Activated CD8-positive, alpha-beta T cell treated with anti-CD3 and anti-CD28 coated beads for 36 hours (primary cell): Measurements from ENCODE around the gene PPL. TPM values are rescaled to one million over a fixed set of nuclear protein-coding genes. Genes with fewer than 3 reads are reported as not detected.
A peak's percentile ranks its signal among the peaks of the same experiment; 100 is the strongest.

Experiments
- ATAC-seq: fragments of 200-7000 bp; cut with Tn5 transposase; one replicate; pipeline ENCODE4 v1.10.0; 2021; ENCODE audit warnings: mild to moderate bottlenecking, moderate library complexity
- CTCF ChIA-PET: fragments of 350-600 bp; sonication (Branson Sonifier 250); formaldehyde crosslinking; loops from one replicate; lab custom pipeline; 2021; ENCODE audit warnings: antibody characterized with exemption; lab: Charles Lee
- POLR2A ChIA-PET: fragments of 350-600 bp; sonication (Branson Sonifier 250); formaldehyde crosslinking; loops from one replicate; lab custom pipeline; 2021; ENCODE audit warnings: antibody characterized with exemption; lab: Charles Lee
- DNase-seq: peaks from one replicate; pipeline ENCODE4 v3.0.0-alpha.2; 2020
- H3K27ac Mint-ChIP-seq: one replicate; pipeline ENCODE4 v1.8.0; 2021; ENCODE audit warnings: mild to moderate bottlenecking, mixed read lengths
- H3K27me3 Mint-ChIP-seq: one replicate; pipeline ENCODE4 v1.8.0; 2021; ENCODE audit warnings: mixed read lengths
- H3K36me3 Mint-ChIP-seq: one replicate; pipeline ENCODE4 v1.8.0; 2021; ENCODE audit warnings: low read depth, mixed read lengths
- H3K4me1 Mint-ChIP-seq: one replicate; pipeline ENCODE4 v1.8.0; 2021; ENCODE audit warnings: low read depth, mixed read lengths
- H3K4me3 Mint-ChIP-seq: one replicate; pipeline ENCODE4 v1.8.0; 2021; ENCODE audit warnings: mild to moderate bottlenecking, moderate library complexity, mixed read lengths
- H3K9me3 Mint-ChIP-seq: one replicate; pipeline ENCODE4 v1.8.0; 2021; ENCODE audit warnings: mixed read lengths
- intact Hi-C: fragments of 100-400 bp; cut with micrococcal nuclease; formaldehyde crosslinking; loops from one replicate; pipeline ENCODE4 v1.10.0; 2022
- total RNA-seq, 2 experiments: library from RNA; stranded (reverse); gene quantifications; one replicate each; pipeline ENCODE4 v1.2.3, GENCODE V29; 2021
- TF ChIP-seq, protein P1 (sequence below): fragments of 200-600 bp; IDR thresholded peaks from one replicate; pipeline ENCODE4 v1.8.0; 2022; ENCODE audit warnings: antibody characterized with exemption, mild to moderate bottlenecking

PPL gene
- under 1 TPM in 1 of 2 experiments, not detected in 1; 0.05 TPM for total RNA-seq

GRCh38 chr16:4936991-4937781 is at the start of gene PPL:
Gene PPL, minus strand, starts transcription at chr16:4937148. Its CDS starts 103 bp downstream, at chr16:4937045.
- H3K27me3 Mint-ChIP-seq, result peaks cover 29% of the 10 kb centered on the region
- H3K27ac Mint-ChIP-seq, result no peak within 1 kb of the TSS
- peak; percentile 60 for ATAC-seq
- TF ChIP-seq, protein P1, sequence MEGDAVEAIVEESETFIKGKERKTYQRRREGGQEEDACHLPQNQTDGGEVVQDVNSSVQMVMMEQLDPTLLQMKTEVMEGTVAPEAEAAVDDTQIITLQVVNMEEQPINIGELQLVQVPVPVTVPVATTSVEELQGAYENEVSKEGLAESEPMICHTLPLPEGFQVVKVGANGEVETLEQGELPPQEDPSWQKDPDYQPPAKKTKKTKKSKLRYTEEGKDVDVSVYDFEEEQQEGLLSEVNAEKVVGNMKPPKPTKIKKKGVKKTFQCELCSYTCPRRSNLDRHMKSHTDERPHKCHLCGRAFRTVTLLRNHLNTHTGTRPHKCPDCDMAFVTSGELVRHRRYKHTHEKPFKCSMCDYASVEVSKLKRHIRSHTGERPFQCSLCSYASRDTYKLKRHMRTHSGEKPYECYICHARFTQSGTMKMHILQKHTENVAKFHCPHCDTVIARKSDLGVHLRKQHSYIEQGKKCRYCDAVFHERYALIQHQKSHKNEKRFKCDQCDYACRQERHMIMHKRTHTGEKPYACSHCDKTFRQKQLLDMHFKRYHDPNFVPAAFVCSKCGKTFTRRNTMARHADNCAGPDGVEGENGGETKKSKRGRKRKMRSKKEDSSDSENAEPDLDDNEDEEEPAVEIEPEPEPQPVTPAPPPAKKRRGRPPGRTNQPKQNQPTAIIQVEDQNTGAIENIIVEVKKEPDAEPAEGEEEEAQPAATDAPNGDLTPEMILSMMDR, result no peak
- H3K9me3 Mint-ChIP-seq, result no peaks in the 10 kb centered on the region
- intact Hi-C loops, result no loop called here
- ChIA-PET CTCF (interaction anchor here (1.2 kb wide), 1 partner anchor 10 kb away, joined by 3 read pairs; no protein-coding TSS in a partner anchor), POLR2A (no interaction called here)
- peaks cover 4% of the 10 kb centered on the region for H3K4me1 Mint-ChIP-seq
- DNase-seq, result peak; percentile 20
- no peaks in the 10 kb centered on the region for H3K36me3 Mint-ChIP-seq
- H3K4me3 Mint-ChIP-seq, result peak within 1 kb of the TSS; percentile 36

DNA sequence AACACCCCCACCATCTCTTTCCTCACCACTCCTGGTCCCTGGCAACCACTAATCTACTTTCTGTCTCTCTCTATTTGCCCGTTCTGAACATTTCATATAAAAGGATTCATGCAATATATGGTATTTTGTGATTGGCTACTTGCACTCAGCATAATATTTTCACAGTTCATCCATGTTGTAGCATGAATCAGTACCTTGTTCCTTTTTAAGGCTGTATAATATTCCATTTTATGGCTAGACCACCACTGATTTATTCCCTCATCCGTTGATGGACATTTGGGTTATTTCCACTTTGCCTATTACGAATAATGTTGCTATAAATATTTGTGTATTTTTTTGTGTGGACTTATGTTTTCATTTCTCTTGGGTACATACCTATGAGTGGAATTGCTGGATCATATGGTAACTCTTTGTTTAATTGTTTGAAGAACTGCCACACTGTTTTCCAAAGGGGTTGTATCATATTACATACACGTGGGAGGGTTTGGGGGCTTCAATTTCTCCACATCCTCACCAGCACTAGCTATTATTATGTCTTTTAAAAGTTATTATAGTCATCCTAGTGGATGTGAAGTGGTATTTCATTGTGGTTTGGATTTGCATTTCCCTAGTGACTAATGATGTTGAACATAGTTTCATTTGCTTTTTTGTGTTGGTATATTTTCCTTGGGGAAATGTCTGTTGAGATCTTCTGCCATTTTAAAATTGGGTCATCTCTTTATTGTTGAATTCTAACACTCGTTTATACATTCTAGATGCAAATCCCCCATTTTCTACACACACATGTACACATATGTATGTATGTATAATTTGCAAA is 47.4 kb upstream of the PPL start:
- Mint-ChIP-seq H3K36me3 (no peaks in the 10 kb centered on the region), H3K27ac (no peak overlapping the region), H3K4me1 (peaks cover 2% of the 10 kb centered on the region), H3K9me3 (peaks cover 1% of the 10 kb centered on the region), H3K27me3 (peaks cover 22% of the 10 kb centered on the region), H3K4me3 (no peak overlapping the region)
- POLR2A ChIA-PET, result no interaction called here
- CTCF ChIA-PET, result no interaction called here
- no peak for DNase-seq
- intact Hi-C loops, result no loop called here
- TF ChIP-seq, protein P1, result no peak
- ATAC-seq, result no peak

DNA sequence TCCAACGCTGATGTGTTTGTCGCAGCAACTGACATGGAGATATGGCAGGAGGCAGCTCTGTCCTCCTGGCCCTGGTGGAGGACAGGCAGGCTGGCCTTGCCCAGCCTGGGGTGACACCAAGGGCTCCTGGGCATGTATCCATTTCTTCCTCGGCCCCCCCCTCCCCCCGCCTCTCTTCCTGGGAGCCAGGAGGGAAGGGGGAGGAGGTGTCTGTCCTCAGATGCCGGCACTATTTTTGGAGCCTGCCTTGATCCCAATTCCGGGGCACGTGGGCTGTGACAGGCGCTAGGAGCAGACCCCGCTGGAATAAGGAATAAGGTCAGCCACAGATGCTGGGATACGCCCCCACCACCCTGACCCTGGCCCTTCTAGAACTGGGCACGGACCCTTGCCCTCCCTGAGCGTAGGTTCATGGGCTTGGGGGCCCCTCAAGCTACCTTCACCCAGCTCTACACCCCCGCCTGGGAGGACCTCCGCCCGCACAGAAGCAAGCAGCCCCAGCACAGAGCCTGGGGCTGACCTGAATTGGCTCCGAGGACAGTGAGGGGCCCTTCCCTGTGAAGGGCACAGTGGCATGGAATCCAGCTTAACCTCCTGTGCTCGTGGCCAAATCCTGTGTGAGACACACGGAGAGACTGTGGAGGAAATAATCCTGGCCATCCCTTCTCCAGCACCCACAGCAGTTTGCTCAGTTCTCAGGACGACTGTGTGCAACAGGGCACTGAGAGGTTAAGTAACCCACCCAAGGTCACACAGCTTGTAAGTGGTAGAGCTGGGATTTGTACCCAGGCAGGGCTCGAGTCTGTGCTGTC is 45.3 kb upstream of the PPL start:
- no peaks in the 10 kb centered on the region for H3K36me3 Mint-ChIP-seq
- H3K9me3 Mint-ChIP-seq, result peaks cover 1% of the 10 kb centered on the region
- CTCF ChIA-PET, result no interaction called here

GRCh38 chr16:4981473-4981872 is 44.5 kb upstream of the PPL start:
- no peak for ATAC-seq
- no peak overlapping the region for H3K27ac Mint-ChIP-seq
- H3K4me3 Mint-ChIP-seq, result no peak overlapping the region
- intact Hi-C loops, result no loop called here
- POLR2A ChIA-PET, result no interaction called here
- H3K36me3 Mint-ChIP-seq, result no peaks in the 10 kb centered on the region
- peaks cover 1% of the 10 kb centered on the region for H3K9me3 Mint-ChIP-seq
- TF ChIP-seq, protein P1, result no peak
- H3K27me3 Mint-ChIP-seq, result peaks cover 3% of the 10 kb centered on the region
- no peak for DNase-seq
- CTCF ChIA-PET, result no interaction called here
- H3K4me1 Mint-ChIP-seq, result no peaks in the 10 kb centered on the region

More for the DNA sequence above, 45.3 kb upstream of the PPL start:
- no peak overlapping the region for H3K4me3 Mint-ChIP-seq
- H3K27me3 Mint-ChIP-seq, result peaks cover 9% of the 10 kb centered on the region
- no peak for DNase-seq
- no peaks in the 10 kb centered on the region for H3K4me1 Mint-ChIP-seq
- POLR2A ChIA-PET, result no interaction called here
- TF ChIP-seq, protein P1, result no peak
- intact Hi-C loops, result no loop called here
- no peak overlapping the region for H3K27ac Mint-ChIP-seq
- no peak for ATAC-seq
